Lower lobe of right lung (tissue), 2 donors: ENCODE data around the gene GRM7. TPM values are rescaled to one million over a fixed set of nuclear protein-coding genes. Genes with fewer than 3 reads are reported as not detected.

Experiments
- ATAC-seq, 2 donors: fragments of 200-7000 bp; cut with Tn5 transposase; one replicate each; pipeline ENCODE4 v1.9.1; 2020 to 2022; ENCODE audit warnings: mild to moderate bottlenecking in 2 of 2, moderate library complexity in 2 of 2
- DNase-seq: peaks from one replicate; pipeline ENCODE4 v3.0.0-alpha.2; 2020
- H3K27ac ChIP-seq: fragments of 200-600 bp; one replicate; pipeline ENCODE4 v1.8.0; 2022
- H3K27me3 ChIP-seq: fragments of 200-600 bp; one replicate; pipeline ENCODE4 v1.8.0; 2022; ENCODE audit warnings: low read depth
- H3K36me3 ChIP-seq: fragments of 200-600 bp; one replicate; pipeline ENCODE4 v1.8.0; 2022; ENCODE audit warnings: mild to moderate bottlenecking
- H3K4me1 ChIP-seq: fragments of 200-600 bp; one replicate; pipeline ENCODE4 v1.8.0; 2022
- H3K4me3 ChIP-seq: fragments of 200-600 bp; one replicate; pipeline ENCODE4 v1.8.0; 2022; ENCODE audit warnings: mild to moderate bottlenecking
- H3K9me3 ChIP-seq: fragments of 200-600 bp; one replicate; pipeline ENCODE4 v1.8.0; 2022
- CTCF ChIP-seq: fragments of 200-600 bp; IDR thresholded peaks from one replicate; pipeline ENCODE4 v1.8.0; 2022; ENCODE audit warnings: antibody characterized with exemption, mild to moderate bottlenecking
- intact Hi-C: fragments of 100-400 bp; cut with DNase I; formaldehyde crosslinking; loops from one replicate; pipeline ENCODE4 v1.11.0; 2022
- total RNA-seq: library from RNA; stranded (reverse); fragmentation: NEBNext Ultra II Directional; extraction: Animal tissue kit (Norgen Biotek cat#: 25700); gene quantifications from one replicate; pipeline ENCODE4 v1.2.1, GENCODE V29; 2021
- donor health status: DM: no; HTN: yes; CAD: no; lungs with severe emphysema.

The GRM7 gene
- total RNA-seq, 1 donor from 2014 or later = 0.86 TPM

- ATAC-seq = no peak
These were observed 686.9 kb downstream of the GRM7 start for GRCh38 chr3:7547826-7548225.

GRCh38 chr3:7562892-7563291 lies 702.0 kb downstream of the GRM7 start:
- ATAC-seq = no peak
- no peaks in the 10 kb centered on the region for H3K36me3 ChIP-seq
- no peak for DNase-seq

More at GRCh38 chr3:7547826-7548225, 686.9 kb downstream of the GRM7 start:
- no peak for DNase-seq
- Histone ChIP-seq H3K36me3 (no peaks in the 10 kb centered on the region), H3K4me3 (no peak overlapping the region), H3K4me1 (no peaks in the 10 kb centered on the region), H3K27me3 (no peaks in the 10 kb centered on the region), H3K9me3 (peaks cover 6% of the 10 kb centered on the region), H3K27ac (no peak overlapping the region)
- intact Hi-C loops = no loop called here
- TF ChIP-seq CTCF = no peak

GRCh38 chr3:7565574-7565973 lies 704.7 kb downstream of the GRM7 start:
- H3K9me3 ChIP-seq = no peaks in the 10 kb centered on the region
- H3K4me3 ChIP-seq = no peak overlapping the region
- no peaks in the 10 kb centered on the region for H3K36me3 ChIP-seq
- DNase-seq (no peak), ATAC-seq (no peak)
- H3K27ac ChIP-seq = no peak overlapping the region
- H3K27me3 ChIP-seq = no peaks in the 10 kb centered on the region
- TF ChIP-seq CTCF = no peak
- H3K4me1 ChIP-seq = no peaks in the 10 kb centered on the region
- intact Hi-C loops = no loop called here

More at GRCh38 chr3:7562892-7563291, 702.0 kb downstream of the GRM7 start:
- H3K4me3 ChIP-seq = no peak overlapping the region
- no peak for TF ChIP-seq CTCF
- intact Hi-C loops = no loop called here
- no peaks in the 10 kb centered on the region for H3K27me3 ChIP-seq
- no peaks in the 10 kb centered on the region for H3K9me3 ChIP-seq
- H3K4me1 ChIP-seq = no peaks in the 10 kb centered on the region
- H3K27ac ChIP-seq = no peak overlapping the region

- no peak overlapping the region for H3K27ac ChIP-seq
- no peaks in the 10 kb centered on the region for H3K4me1 ChIP-seq
- no peak overlapping the region for H3K4me3 ChIP-seq
- H3K27me3 ChIP-seq = no peaks in the 10 kb centered on the region
- DNase-seq (no peak), ATAC-seq (no peak)
- TF ChIP-seq CTCF = no peak
- no peaks in the 10 kb centered on the region for H3K9me3 ChIP-seq
- no peaks in the 10 kb centered on the region for H3K36me3 ChIP-seq
- intact Hi-C loops = no loop called here
These were observed 706.2 kb downstream of the GRM7 start for GRCh38 chr3:7567160-7567559.

GRCh38 chr3:7568526-7569184 lies 707.7 kb downstream of the GRM7 start:
- H3K4me3 ChIP-seq = no peak overlapping the region
- H3K36me3 ChIP-seq = no peaks in the 10 kb centered on the region
- ATAC-seq (no peak), DNase-seq (no peak)
- H3K27ac ChIP-seq = no peak overlapping the region
- intact Hi-C loops = no loop called here
- no peak for TF ChIP-seq CTCF
- H3K4me1 ChIP-seq = no peaks in the 10 kb centered on the region
- no peaks in the 10 kb centered on the region for H3K9me3 ChIP-seq
- no peaks in the 10 kb centered on the region for H3K27me3 ChIP-seq
